Right lobe of liver (tissue), 4 donors: Measurements from ENCODE around the gene CAMK2D.

Experiments used
- CTCF ChIP-seq, 4 donors: fragments of 200-600 bp in 3 of 4; fragments of 450-650 bp in 1 of 4; IDR thresholded peaks; one replicate each; pipeline versions ENCODE4 v1.5.1 to v1.8.0; 2016 to 2022; ENCODE audit warnings: antibody characterized with exemption in 4 of 4, mild to moderate bottlenecking in 2 of 4
- POLR2A ChIP-seq: fragments of 450-650 bp; IDR thresholded peaks from one replicate; pipeline ENCODE4 v1.6.1; 2017; ENCODE audit warnings: antibody characterized with exemption, mild to moderate bottlenecking
- donor health status: DM: no; HTN: no; CAD: no.
- donor health status: DM: no; HTN: no; CAD: no.
- donor health status: DM: no; HTN: yes; CAD: no.

GRCh38 chr4:113700602-113701150 is 60.9 kb downstream of the CAMK2D start:
- TF ChIP-seq CTCF (IDR thresholded peaks at IDR 0.05), result no peak
- no peak for TF ChIP-seq POLR2A
